SK-N-SH treated with all-trans-retinoic acid at 6 μM for 48 hours (cell line): ENCODE measurements around the gene DAB1.

Experiments
- ATAC-seq: fragments of 200-7000 bp; cut with Tn5 transposase; 3 replicates; pipeline ENCODE4 v1.9.1; 2020; ENCODE audit warnings: mild to moderate bottlenecking, moderate library complexity
- ARNTL ChIP-seq: fragments of 450-650 bp; formaldehyde crosslinking; IDR thresholded peaks from 2 replicates; pipeline ENCODE4 v1.5.0; 2020; ENCODE audit warnings: low read depth, mild to moderate bottlenecking, moderate library complexity, borderline replicate concordance
- BACH2 ChIP-seq: fragments of 250-450 bp; sonication (Bioruptor Pico); IDR thresholded peaks from 2 replicates; pipeline ENCODE4 v1.9.0; 2021; ENCODE audit warnings: mild to moderate bottlenecking, borderline replicate concordance
- CREB5 ChIP-seq: fragments of 250-450 bp; sonication (Bioruptor Pico); IDR thresholded peaks from 2 replicates; pipeline ENCODE4 v1.5.1; 2020; ENCODE audit warnings: low read depth, mild to moderate bottlenecking, moderate library complexity
- CSDC2 ChIP-seq: fragments of 250-450 bp; sonication (Bioruptor Pico); IDR thresholded peaks from 2 replicates; pipeline ENCODE4 v1.5.0; 2020; ENCODE audit warnings: mild to moderate bottlenecking, moderate library complexity
- CSRNP3 ChIP-seq: fragments of 250-450 bp; sonication (Bioruptor Pico); IDR thresholded peaks from 2 replicates; pipeline ENCODE4 v1.5.1; 2021; ENCODE audit warnings: mild to moderate bottlenecking, moderate library complexity
- ESRRG ChIP-seq: fragments of 250-450 bp; sonication (Bioruptor Pico); IDR thresholded peaks from 2 replicates; pipeline ENCODE4 v1.6.1; 2021; ENCODE audit warnings: mild to moderate bottlenecking
- GLIS3 ChIP-seq: fragments of 250-450 bp; sonication (Bioruptor Pico); IDR thresholded peaks from 2 replicates; pipeline ENCODE4 v1.5.0; 2020; ENCODE audit warnings: mild to moderate bottlenecking, moderate library complexity
- ISL1 ChIP-seq: fragments of 250-450 bp; sonication (Bioruptor Pico); IDR thresholded peaks from 2 replicates; pipeline ENCODE4 v2.1.2; 2022; ENCODE audit warnings: mild to moderate bottlenecking, moderate library complexity
- PATZ1 ChIP-seq: fragments of 250-450 bp; sonication (Bioruptor Pico); IDR thresholded peaks from 2 replicates; pipeline ENCODE4 v1.8.0; 2020; ENCODE audit warnings: mild to moderate bottlenecking, moderate library complexity, borderline replicate concordance
- POU6F1 ChIP-seq: fragments of 250-450 bp; sonication (Bioruptor Pico); IDR thresholded peaks from 2 replicates; pipeline ENCODE4 v1.8.0; 2021; ENCODE audit warnings: low read depth, mild to moderate bottlenecking, moderate library complexity, borderline replicate concordance
- PPARA ChIP-seq: fragments of 250-450 bp; sonication (Bioruptor Pico); IDR thresholded peaks from 2 replicates; pipeline ENCODE4 v1.5.0; 2020; ENCODE audit warnings: mild to moderate bottlenecking, borderline replicate concordance
- SNAI2 ChIP-seq: fragments of 250-450 bp; sonication (Bioruptor Pico); IDR thresholded peaks from 2 replicates; pipeline ENCODE4 v1.5.0; 2020; ENCODE audit warnings: mild to moderate bottlenecking, moderate library complexity
- TCF4 ChIP-seq: fragments of 250-450 bp; sonication (Bioruptor Pico); IDR thresholded peaks from 2 replicates; pipeline ENCODE4 v1.8.0; 2021; ENCODE audit warnings: mild to moderate bottlenecking, moderate library complexity, borderline replicate concordance
- TOX ChIP-seq: fragments of 250-450 bp; sonication (Bioruptor Pico); IDR thresholded peaks from 2 replicates; pipeline ENCODE4 v1.8.0; 2021; ENCODE audit warnings: mild to moderate bottlenecking, moderate library complexity, borderline replicate concordance
- ZFP3 ChIP-seq: fragments of 250-450 bp; sonication (Bioruptor Pico); IDR thresholded peaks from 2 replicates; pipeline ENCODE4 v1.5.0; 2020; ENCODE audit warnings: mild to moderate bottlenecking, moderate library complexity
- ZFP30 ChIP-seq: fragments of 450-650 bp; formaldehyde crosslinking; IDR thresholded peaks from 2 replicates; pipeline ENCODE4 v1.5.0; 2022; ENCODE audit warnings: mild to moderate bottlenecking, moderate library complexity
- ZNF565 ChIP-seq: fragments of 450-650 bp; formaldehyde crosslinking; conservative IDR thresholded peaks from 2 replicates; pipeline ENCODE4 v1.5.0; 2020; ENCODE audit warnings: low read depth, mild to moderate bottlenecking, moderate library complexity
- ZNF70 ChIP-seq: fragments of 450-650 bp; formaldehyde crosslinking; IDR thresholded peaks from 2 replicates; pipeline ENCODE4 v1.5.0; 2020; ENCODE audit warnings: mild to moderate bottlenecking, moderate library complexity
- ZNF8 ChIP-seq: fragments of 450-650 bp; formaldehyde crosslinking; IDR thresholded peaks from 2 replicates; pipeline ENCODE4 v1.5.0; 2020; ENCODE audit warnings: mild to moderate bottlenecking, moderate library complexity
- TF ChIP-seq, protein P1 (sequence below): fragments of 250-450 bp; sonication (Bioruptor Pico); IDR thresholded peaks from 2 replicates; pipeline ENCODE4 v1.5.0; 2020; ENCODE audit warnings: mild to moderate bottlenecking, moderate library complexity

DAB1 gene

DNA sequence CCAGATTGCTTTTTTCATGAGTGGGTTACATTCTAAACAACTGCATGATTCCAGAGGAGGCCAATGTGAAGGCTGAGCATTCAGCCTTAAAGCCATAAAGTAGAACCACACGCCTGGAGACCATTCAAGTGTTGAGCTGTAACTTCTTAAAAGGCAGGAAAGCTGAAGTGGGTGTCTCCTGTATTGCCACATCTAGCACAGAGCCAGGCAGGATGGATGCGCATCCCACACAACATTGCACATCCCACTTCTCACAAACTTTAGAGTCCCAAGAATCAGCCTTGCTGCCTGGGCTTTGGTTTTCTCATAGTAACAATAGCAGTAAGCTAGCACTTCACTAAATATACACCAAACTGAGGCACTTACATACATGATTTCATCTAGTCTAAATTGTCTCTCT lies 151.7 kb downstream of the DAB1 start:
- no peak for TF ChIP-seq CREB5 (CRISPR knock-in tag)
- TF ChIP-seq ZFP30 (CRISPR knock-in tag), result no peak
- no peak for TF ChIP-seq ZNF8 (CRISPR knock-in tag)
- no peak for TF ChIP-seq BACH2
- no peak for TF ChIP-seq ZNF70 (CRISPR knock-in tag)
- TF ChIP-seq GLIS3, result no peak
- TF ChIP-seq ZFP3 (CRISPR knock-in tag), result no peak
- no peak for TF ChIP-seq SNAI2 (CRISPR knock-in tag)
- TF ChIP-seq ESRRG (CRISPR knock-in tag), result no peak
- no peak for TF ChIP-seq PPARA (CRISPR knock-in tag)
- TF ChIP-seq PATZ1, result no peak
- TF ChIP-seq CSDC2 (CRISPR knock-in tag), result no peak
- TF ChIP-seq ARNTL (CRISPR knock-in tag), result no peak
- no peak for TF ChIP-seq TCF4 (CRISPR knock-in tag)
- TF ChIP-seq, protein P1, sequence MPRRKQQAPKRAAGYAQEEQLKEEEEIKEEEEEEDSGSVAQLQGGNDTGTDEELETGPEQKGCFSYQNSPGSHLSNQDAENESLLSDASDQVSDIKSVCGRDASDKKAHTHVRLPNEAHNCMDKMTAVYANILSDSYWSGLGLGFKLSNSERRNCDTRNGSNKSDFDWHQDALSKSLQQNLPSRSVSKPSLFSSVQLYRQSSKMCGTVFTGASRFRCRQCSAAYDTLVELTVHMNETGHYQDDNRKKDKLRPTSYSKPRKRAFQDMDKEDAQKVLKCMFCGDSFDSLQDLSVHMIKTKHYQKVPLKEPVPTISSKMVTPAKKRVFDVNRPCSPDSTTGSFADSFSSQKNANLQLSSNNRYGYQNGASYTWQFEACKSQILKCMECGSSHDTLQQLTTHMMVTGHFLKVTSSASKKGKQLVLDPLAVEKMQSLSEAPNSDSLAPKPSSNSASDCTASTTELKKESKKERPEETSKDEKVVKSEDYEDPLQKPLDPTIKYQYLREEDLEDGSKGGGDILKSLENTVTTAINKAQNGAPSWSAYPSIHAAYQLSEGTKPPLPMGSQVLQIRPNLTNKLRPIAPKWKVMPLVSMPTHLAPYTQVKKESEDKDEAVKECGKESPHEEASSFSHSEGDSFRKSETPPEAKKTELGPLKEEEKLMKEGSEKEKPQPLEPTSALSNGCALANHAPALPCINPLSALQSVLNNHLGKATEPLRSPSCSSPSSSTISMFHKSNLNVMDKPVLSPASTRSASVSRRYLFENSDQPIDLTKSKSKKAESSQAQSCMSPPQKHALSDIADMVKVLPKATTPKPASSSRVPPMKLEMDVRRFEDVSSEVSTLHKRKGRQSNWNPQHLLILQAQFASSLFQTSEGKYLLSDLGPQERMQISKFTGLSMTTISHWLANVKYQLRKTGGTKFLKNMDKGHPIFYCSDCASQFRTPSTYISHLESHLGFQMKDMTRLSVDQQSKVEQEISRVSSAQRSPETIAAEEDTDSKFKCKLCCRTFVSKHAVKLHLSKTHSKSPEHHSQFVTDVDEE, result no peak
- no peak for TF ChIP-seq CSRNP3 (CRISPR knock-in tag)
- no peak for TF ChIP-seq TOX (CRISPR knock-in tag)
- no peak for TF ChIP-seq ISL1 (CRISPR knock-in tag)
- no peak for TF ChIP-seq ZNF565
- no peak for ATAC-seq

- ATAC-seq, result no peak
- TF ChIP-seq ISL1 (CRISPR knock-in tag), result no peak
- TF ChIP-seq CSRNP3 (CRISPR knock-in tag), result no peak
- TF ChIP-seq POU6F1 (CRISPR knock-in tag), result no peak
- TF ChIP-seq ESRRG (CRISPR knock-in tag), result no peak
These were observed 152.7 kb downstream of the DAB1 start for GRCh38 chr1:57270927-57271698.
